Astrocyte (in vitro differentiated cells and primary cell): ENCODE results near the gene NCEH1.

Experiments
- EZH2 ChIP-seq: IDR thresholded peaks from 2 replicates; pipeline ENCODE4 v1.6.1; 2012; ENCODE audit warnings: mild to moderate bottlenecking, low read length, inconsistent platforms; ENCODE audit not compliant: insufficient read depth
- TF ChIP-seq, protein P1 (sequence below): IDR thresholded peaks from 2 replicates; pipeline ENCODE4 v1.5.1; 2011; ENCODE audit warnings: low read depth, mild to moderate bottlenecking, inconsistent platforms, low read length, moderate library complexity; ENCODE audit not compliant: insufficient read depth

DNA sequence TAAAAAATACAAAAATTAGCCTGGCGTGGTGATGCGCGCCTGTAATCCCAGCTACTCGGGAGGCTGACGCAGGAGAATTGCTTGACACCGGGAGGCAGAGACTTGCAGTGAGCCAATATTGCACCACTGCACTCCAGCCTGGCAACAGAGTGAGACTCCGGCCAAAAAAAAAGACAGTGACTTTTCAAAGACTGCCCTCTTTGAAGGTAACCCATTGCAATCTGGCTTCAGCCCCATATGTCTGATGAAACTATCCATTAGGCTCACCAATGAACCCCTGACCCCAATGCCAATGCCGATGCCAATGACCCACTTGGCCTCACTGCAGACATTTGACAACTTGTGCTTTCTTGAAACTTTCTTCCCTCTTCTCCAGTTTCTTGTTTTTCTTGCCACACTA, 54.3 kb downstream of the NCEH1 start:
- TF ChIP-seq EZH2: no peak
- TF ChIP-seq, protein P1, sequence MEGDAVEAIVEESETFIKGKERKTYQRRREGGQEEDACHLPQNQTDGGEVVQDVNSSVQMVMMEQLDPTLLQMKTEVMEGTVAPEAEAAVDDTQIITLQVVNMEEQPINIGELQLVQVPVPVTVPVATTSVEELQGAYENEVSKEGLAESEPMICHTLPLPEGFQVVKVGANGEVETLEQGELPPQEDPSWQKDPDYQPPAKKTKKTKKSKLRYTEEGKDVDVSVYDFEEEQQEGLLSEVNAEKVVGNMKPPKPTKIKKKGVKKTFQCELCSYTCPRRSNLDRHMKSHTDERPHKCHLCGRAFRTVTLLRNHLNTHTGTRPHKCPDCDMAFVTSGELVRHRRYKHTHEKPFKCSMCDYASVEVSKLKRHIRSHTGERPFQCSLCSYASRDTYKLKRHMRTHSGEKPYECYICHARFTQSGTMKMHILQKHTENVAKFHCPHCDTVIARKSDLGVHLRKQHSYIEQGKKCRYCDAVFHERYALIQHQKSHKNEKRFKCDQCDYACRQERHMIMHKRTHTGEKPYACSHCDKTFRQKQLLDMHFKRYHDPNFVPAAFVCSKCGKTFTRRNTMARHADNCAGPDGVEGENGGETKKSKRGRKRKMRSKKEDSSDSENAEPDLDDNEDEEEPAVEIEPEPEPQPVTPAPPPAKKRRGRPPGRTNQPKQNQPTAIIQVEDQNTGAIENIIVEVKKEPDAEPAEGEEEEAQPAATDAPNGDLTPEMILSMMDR: no peak
